Raji (cell line): ENCODE measurements around the gene NOS3.

Experiments used
- POLR2A ChIP-seq: IDR thresholded peaks from 2 replicates; pipeline ENCODE4 v1.6.1; 2011; ENCODE audit warnings: low read depth, low read length, control low read depth; ENCODE audit not compliant: insufficient read depth

NOS3 gene

DNA sequence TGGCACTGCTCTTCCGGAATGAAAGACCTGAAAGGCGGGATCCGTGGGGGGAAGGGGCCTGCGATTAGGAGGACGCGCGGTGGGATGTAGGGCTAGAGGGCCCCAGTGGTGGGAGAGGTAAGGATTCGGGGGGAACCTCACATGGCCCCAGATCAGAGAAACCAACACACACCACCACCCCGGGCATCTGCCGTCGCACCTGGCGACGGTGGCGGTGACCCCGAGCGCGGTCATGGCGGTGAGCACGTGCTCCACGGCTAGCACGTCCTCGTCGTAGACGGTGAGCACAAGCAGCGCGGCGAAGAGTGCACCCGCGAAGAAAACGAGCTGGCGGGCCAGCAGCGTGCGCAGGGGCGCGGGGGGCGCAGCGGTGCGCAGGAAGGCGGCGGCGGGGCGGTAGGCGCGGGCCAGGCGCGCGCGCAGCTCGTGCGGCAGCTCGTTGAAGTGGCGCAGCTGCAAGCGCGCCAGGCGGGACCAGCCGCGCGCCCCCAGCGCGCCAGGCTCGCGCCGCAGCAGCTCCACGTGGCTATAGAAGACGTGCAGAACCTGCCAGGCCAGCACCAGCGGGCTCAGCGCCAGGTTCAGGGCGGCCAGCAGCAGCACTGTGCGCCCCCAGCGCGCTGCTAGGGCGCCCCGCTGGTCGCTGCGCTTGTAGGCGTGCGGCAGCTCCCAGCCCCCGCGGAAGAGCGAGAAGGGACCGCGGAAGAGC lies 27.8 kb downstream of the NOS3 start:
- TF ChIP-seq POLR2A: no peak

DNA sequence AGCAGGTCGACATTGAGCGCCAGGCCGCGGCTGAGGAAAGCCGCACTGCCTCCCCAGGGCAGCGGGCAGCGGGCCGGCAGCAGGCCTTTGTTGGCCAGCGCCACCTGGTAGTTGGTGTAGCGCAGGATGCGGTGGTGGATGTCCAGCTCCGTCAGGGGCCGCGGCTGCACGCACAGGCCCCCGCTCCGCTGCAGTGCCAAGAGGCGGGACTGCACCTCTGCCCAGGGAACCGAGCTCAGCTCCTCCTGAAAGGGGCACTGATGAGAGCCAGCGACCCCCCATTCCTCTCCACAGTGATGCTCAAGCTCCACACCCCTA lies 28.3 kb downstream of the NOS3 start:
- TF ChIP-seq POLR2A: no peak

DNA sequence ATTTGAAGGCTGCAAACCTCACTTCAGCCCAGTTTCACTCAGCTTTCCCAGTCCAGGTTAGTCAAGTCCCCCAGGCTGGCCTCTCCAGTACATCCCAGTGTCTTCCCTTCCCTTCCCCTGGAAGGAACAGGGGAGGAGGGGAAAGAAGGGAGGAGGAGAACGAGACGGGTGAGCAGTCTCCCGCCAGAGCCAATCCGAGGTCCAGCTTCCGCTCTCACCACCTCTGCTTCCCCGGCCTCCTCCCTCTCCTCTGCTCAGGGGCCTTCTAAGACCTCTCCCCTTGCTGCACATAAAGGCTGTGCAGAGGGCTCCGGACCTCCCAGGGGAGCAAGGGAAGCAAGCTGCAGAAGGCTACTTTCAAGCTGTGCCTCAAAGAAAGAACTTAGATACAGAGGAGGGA lies 29.4 kb downstream of the NOS3 start:
- no peak for TF ChIP-seq POLR2A

DNA sequence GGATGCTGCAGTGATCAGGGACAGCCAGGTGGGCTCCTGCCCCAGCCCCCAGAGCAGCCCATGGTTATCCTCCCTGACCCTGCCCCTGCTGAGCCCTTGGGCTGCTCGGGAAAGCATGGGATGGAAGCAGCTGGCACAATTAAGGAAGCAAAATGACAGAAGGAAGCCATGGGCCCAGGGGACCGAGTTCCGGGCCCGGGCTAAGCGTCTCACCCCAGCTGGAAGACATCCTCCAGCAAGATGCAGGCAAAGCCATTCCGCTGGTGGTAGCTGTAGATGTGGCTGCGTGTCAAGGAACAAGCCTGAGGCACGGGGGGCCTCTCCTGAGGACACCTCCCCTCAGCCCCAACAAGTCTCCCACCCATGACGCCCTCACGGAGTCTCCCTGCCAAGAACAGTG lies 32.4 kb downstream of the NOS3 start:
- no peak for TF ChIP-seq POLR2A

DNA sequence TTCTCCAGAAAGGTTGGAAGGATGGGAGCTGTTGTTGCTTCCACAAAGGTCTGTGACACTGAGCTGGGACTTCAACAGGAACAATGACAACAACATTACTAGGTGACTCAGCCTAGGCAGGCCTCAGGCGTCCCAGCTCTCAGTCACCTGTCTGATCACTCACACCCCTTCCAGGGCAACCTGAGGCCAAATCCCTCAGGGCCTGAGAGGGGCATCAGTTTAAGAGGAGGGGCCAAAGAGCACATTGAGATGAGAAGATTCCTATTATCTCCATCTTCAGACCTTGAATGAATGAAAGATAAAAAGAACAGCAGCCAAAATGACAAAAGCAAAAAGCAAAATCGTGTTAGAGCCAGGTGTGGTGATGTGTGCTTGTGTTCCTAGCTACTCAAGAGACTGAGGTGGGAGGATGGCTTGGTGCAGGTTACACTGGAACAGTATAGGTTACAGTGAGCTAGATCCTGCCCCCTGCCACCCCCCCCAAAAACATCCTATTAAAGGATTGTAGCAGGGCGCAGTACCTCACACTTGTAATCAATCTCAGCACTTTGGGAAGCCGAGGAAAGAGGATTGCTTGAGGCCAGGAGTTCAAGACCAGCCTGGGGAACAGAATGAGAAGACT lies 33.7 kb downstream of the NOS3 start, which contains the start of gene ATG9B:
ATG9B (minus strand) TSS at position 60 of the 622 bp plus-strand sequence. CDS start 71 bp downstream, outside the sequence.
- no peak for TF ChIP-seq POLR2A

DNA sequence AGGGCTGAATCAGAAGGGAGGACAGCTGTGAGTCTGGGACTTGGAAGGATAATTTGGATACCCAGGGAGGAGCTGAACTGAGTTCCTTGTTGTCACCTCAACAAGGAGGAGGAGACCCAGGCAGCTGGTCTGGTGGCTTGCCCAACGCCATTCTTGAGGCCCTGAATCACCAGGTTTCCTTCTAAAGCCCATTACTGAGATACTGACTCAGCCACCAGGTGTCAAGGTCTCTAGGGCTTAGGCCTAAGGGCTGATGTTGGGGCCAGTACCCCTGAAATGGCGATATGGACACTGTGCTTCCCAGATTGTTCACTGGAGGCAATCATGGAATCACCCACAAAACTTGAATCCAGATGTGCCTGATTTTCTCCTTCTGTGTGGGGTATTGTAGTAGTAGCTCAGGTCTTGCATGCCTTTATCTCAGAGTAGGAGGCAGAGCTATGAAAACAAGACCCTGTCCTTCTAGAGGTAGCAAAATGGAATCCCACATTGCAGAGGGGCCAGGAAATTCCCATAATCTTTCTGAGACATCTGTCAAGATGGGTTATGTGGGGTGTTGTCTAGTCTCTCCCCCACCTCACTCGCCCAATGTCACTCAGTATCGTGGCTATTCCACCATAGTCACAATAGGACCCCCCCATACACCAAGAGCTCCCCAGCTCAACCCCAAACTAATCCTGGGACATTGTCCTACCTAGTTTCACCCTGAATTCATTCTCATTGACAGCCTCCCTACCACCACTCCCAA lies 35.3 kb downstream of the NOS3 start:
- TF ChIP-seq POLR2A: no peak

DNA sequence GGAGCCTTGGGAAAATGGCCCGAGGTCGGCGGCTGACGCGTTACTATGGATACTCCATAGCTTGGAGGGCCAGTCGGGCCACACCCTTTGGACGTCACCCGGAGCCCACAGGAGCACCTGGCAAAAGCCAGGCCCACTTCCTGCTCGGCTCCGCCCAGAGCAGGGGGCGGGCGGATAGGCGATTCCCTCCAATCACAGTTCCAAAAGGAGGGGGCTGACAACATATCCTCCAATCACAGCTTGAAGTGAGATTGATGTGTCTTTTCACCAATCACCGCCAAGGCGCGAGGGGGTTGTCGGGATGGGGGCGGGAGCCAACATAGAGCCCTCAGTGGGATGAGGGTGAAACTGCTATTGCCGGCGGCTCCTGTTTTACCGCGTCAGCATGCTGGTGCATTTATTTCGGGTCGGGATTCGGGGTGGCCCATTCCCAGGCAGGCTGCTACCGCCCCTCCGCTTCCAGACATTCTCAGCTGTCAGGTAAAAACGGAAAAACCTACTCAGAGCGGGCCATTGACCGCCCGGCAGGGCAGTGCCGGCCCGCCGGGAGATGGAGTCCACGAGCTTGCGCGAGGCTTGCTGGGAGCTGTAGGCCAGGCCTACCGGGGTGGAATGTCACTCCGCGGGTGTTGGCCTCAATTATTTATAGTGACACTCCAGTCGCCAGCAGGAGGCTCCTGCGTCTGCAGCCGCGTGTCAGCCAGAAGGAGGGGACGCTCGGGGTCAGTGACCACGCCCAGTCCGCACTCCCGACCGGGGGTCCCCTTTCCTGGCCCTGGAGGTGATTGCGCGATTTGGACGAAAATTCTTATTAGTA lies 37.5 kb downstream of the NOS3 start, which contains the start of gene ABCB8:
ABCB8 (plus strand) TSS at position 320 of the 817 bp plus-strand sequence; CDS start at position 386, 66 bp downstream.
- peak; percentile 82 for TF ChIP-seq POLR2A

DNA sequence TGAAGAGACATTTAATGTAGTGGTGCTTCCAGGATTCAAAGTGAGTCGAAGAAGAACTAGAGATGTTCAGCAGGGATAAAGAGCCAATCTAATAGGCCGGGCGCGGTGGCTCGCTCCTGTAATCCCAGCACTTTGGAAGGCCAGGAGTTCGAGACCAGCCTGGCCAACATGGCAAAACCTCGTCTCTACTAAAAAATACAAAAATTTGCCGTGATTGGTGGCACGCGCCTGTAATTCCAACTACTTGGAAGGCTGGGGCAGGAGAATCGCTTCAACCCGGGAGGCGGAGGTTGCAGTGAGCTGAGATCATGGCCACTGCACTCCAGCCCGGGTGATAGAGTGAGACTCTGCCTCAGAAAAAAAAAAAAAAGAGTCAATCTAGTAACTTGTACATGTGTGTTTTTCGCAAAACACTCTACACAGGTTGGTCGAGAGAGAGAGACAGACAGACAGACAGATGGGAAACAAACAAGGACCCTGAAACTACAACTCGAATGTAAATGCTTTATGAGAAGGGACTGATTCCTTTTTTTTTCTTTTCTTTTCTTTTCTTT lies 38.2 kb downstream of the NOS3 start:
- no peak for TF ChIP-seq POLR2A

DNA sequence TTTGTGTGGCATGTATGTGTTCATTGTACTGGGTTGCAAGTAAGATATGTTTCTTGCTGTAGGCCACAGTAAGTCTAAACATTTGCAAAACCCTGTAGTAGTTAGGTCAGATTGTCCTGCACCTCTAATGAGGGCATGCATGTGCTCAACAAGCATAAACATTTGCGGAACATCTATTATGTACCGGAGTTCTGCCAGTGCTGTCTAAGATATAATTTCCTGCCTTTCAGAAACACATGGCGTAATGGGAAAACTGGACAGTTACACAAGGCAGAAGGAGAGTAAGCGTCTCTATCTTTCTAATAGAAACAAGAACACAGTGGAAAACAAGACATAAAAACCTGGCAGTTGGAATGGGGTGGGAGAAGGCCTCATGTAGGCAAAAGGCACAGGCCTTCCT lies 40.2 kb downstream of the NOS3 start:
- TF ChIP-seq POLR2A: no peak

DNA sequence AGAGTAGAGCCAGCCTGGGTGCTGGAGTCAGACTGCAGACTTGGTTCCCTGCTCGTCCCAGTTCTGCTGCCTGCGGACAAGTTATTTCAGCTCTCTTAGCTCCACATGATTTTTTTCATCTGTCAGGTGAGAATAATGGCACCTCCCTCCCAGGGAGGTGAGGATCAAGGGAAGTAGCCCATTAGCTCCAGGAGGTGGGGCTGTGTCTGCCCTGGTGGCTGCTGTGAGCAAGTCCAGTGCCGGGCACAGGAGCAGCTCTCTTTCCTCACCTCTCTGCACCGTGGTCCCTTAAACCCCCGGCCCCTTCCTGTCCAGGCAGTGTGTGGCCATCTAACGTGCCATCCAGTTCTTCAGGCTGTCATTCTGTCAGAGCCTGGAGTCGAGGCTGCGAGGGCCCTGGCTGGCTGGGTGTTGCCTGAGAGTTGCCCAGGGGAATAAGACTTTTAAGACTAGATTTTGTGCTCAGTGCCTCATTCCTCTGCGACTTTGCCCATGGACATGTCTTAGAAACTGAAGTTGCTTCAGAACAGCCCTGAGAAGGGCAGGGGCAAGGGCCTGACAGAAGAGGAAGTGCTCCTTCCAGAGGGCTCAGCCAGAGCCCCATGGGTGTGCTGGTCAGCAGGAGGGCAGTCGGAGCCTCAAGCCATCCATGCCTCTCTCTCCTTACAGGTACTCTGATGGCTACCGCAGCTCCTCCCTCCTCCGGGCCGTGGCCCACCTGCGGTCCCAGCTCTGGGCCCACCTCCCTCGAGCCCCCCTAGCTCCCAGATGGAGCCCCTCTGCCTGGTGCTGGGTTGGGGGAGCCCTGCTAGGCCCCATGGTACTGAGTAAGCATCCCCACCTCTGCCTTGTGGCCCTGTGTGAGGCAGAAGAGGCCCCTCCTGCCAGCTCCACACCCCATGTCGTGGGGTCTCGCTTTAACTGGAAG lies 42.4 kb downstream of the NOS3 start:
- TF ChIP-seq POLR2A: no peak

DNA sequence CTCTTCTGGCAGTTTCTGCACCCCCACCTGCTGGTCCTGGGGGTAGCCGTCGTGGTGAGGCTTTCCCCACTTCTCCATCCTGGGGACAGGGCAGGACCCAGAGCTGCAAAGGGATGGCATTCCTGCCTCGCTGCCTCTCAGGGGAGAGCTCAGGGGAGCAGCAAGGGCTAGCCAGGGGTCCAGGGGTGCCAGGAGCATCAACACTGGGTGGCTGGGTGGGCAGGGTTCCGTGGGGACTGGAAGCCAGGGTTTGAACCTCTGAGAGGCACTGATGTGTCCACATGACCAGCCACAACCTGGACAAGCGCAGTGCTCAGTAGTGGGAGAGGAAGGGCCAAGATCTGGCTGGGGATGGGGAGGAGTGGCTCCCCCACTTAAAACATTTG lies 43.0 kb downstream of the NOS3 start:
- no peak for TF ChIP-seq POLR2A

DNA sequence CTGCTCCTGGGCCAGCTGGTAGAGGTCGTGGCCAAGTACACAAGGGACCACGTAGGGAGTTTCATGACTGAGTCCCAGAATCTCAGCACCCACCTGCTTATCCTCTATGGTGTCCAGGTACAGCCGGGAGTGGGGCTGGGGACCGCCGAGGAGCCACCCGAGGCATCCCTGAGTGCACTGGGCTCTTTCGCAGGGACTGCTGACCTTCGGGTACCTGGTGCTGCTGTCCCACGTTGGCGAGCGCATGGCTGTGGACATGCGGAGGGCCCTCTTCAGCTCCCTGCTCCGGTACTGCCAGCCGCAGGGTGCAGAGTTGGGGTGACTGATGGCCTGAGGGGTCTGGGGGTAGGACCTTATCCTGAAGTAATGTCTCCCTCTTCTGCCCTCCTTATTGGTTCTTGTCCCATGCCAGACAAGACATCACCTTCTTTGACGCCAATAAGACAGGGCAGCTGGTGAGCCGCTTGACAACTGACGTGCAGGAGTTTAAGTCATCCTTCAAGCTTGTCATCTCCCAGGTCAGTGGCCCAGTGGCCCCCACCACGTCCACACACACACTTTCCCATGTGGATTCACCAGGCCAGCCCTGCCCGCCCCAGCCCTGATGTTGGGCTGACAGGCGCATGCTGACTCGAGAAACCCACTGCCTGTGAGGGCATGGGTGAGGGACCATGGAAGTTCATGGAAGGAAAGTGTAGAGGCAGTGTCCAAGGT lies 43.7 kb downstream of the NOS3 start:
- TF ChIP-seq POLR2A: no peak

DNA sequence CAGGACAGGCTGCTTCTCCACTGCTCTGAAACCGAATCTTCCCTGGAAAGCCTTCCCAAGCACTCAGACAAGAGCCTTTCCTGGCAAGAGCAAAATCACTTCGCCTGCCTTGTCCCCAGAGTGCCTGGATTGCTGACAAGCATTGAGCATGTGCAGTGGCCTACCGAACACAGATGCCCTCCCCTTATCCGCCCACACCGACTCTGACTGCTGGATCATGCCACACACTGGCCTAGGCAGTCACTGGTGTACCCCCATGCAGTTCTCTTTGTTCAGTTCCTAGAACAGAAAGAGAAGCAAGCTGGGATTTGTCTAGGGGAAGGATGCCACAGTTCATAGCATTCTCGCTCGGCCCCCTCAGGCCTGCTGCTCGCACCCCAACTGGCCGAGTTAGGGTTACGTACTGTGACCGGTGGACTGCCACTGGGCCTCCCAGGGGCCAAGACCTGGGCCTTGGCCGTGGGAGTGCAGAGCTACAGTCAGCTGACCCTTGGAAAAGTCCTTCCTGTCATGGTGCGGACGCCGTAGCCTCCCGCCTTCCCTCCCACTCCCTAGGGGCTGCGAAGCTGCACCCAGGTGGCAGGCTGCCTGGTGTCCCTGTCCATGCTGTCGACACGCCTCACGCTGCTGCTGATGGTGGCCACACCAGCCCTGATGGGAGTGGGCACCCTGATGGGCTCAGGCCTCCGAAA lies 44.4 kb downstream of the NOS3 start:
- TF ChIP-seq POLR2A: no peak

DNA sequence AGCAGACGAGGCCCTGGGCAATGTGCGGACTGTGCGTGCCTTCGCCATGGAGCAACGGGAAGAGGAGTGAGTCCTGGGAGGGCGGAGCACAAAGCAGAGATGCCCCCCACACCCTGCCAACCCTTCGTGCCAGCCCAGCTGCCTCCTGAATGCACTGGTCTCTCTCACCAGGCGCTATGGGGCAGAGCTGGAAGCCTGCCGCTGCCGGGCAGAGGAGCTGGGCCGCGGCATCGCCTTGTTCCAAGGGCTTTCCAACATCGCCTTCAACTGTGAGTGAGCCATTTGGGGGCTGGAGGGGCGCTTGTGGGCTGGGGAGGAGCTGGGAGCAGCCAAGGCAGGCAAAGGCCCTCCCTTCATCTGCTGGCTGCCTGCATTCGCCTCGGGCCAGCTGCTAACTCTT lies 45.1 kb downstream of the NOS3 start:
- TF ChIP-seq POLR2A: no peak
